Astrocyte (in vitro differentiated cells and primary cell): Measurements from ENCODE around the gene SLC18A3. TPM values are rescaled to one million over a fixed set of nuclear protein-coding genes. Genes with fewer than 3 reads are reported as not detected.

Experiments
- DNase-seq: peaks from one replicate; pipeline ENCODE4 v3.0.0-alpha.2; 2010; ENCODE audit warnings: low read depth
- FAIRE-seq: peaks from 2 replicates; lab custom pipeline; 2011; peaks lifted over from hg19 to GRCh38; lab: Jason Lieb, UNC
- H2AFZ ChIP-seq: 2 replicates; pipeline ENCODE4 v1.6.0; 2012; ENCODE audit warnings: low read depth, low read length, inconsistent platforms
- H3K27ac ChIP-seq: 2 replicates; pipeline ENCODE4 v1.5.1; 2011; ENCODE audit warnings: low read depth, low read length, inconsistent platforms
- H3K27me3 ChIP-seq: 2 replicates; pipeline ENCODE4 v1.6.0; 2011; ENCODE audit warnings: low read length, inconsistent platforms; ENCODE audit not compliant: insufficient read depth
- H3K36me3 ChIP-seq: 2 replicates; pipeline ENCODE4 v1.5.1; 2011; ENCODE audit warnings: low read length, inconsistent platforms; ENCODE audit not compliant: insufficient read depth
- H3K4me1 ChIP-seq: 2 replicates; pipeline ENCODE4 v1.5.1; 2011; ENCODE audit warnings: low read length, inconsistent platforms; ENCODE audit not compliant: insufficient read depth
- H3K4me2 ChIP-seq: 2 replicates; pipeline ENCODE4 v1.6.0; 2012; ENCODE audit warnings: low read length, inconsistent platforms
- H3K4me3 ChIP-seq: 2 replicates; pipeline ENCODE4 v1.5.1; 2011; ENCODE audit warnings: low read depth, mild to moderate bottlenecking, low read length, inconsistent platforms; ENCODE audit not compliant: insufficient read depth
- H3K79me2 ChIP-seq: 2 replicates; pipeline ENCODE4 v1.6.0; 2012; ENCODE audit warnings: mild to moderate bottlenecking, low read length, inconsistent platforms; ENCODE audit not compliant: insufficient read depth
- H3K9ac ChIP-seq: 2 replicates; pipeline ENCODE4 v1.6.0; 2012; ENCODE audit warnings: mild to moderate bottlenecking, low read length, inconsistent platforms
- H3K9me3 ChIP-seq: 2 replicates; pipeline ENCODE4 v1.5.1; 2012; ENCODE audit warnings: low read depth, mild to moderate bottlenecking, low read length, inconsistent platforms; ENCODE audit not compliant: insufficient read depth
- H4K20me1 ChIP-seq: 2 replicates; pipeline ENCODE4 v1.6.0; 2012; ENCODE audit warnings: low read length, inconsistent platforms; ENCODE audit not compliant: insufficient read depth
- H3K27ac Mint-ChIP-seq: one replicate; pipeline ENCODE4 v1.8.0; 2021; ENCODE audit warnings: mild to moderate bottlenecking, mixed read lengths; ENCODE audit not compliant: unreplicated experiment
- H3K27me3 Mint-ChIP-seq: one replicate; pipeline ENCODE4 v1.8.0; 2021; ENCODE audit warnings: low read depth, mixed read lengths; ENCODE audit not compliant: unreplicated experiment
- H3K36me3 Mint-ChIP-seq: one replicate; pipeline ENCODE4 v1.8.0; 2021; ENCODE audit warnings: low read depth, mixed read lengths; ENCODE audit not compliant: unreplicated experiment
- H3K4me1 Mint-ChIP-seq: one replicate; pipeline ENCODE4 v1.8.0; 2021; ENCODE audit warnings: low read depth, mixed read lengths; ENCODE audit not compliant: unreplicated experiment
- H3K4me3 Mint-ChIP-seq: one replicate; pipeline ENCODE4 v1.8.0; 2021; ENCODE audit warnings: mild to moderate bottlenecking, moderate library complexity, mixed read lengths; ENCODE audit not compliant: unreplicated experiment
- H3K9me3 Mint-ChIP-seq: one replicate; pipeline ENCODE4 v1.8.0; 2021; ENCODE audit warnings: mild to moderate bottlenecking, mixed read lengths; ENCODE audit not compliant: unreplicated experiment
- EZH2 ChIP-seq: IDR thresholded peaks from 2 replicates; pipeline ENCODE4 v1.6.1; 2012; ENCODE audit warnings: mild to moderate bottlenecking, low read length, inconsistent platforms; ENCODE audit not compliant: insufficient read depth
- total RNA-seq: library from RNA; stranded (reverse); gene quantifications from 2 replicates; pipeline ENCODE4 v1.2.1, GENCODE V29; 2021
- TF ChIP-seq, protein P1 (sequence below): IDR thresholded peaks from 2 replicates; pipeline ENCODE4 v1.5.1; 2011; ENCODE audit warnings: low read depth, mild to moderate bottlenecking, inconsistent platforms, low read length, moderate library complexity; ENCODE audit not compliant: insufficient read depth

The SLC18A3 gene
- total RNA-seq, 1 donor from 2014 or later: 4.6 TPM

DNA sequence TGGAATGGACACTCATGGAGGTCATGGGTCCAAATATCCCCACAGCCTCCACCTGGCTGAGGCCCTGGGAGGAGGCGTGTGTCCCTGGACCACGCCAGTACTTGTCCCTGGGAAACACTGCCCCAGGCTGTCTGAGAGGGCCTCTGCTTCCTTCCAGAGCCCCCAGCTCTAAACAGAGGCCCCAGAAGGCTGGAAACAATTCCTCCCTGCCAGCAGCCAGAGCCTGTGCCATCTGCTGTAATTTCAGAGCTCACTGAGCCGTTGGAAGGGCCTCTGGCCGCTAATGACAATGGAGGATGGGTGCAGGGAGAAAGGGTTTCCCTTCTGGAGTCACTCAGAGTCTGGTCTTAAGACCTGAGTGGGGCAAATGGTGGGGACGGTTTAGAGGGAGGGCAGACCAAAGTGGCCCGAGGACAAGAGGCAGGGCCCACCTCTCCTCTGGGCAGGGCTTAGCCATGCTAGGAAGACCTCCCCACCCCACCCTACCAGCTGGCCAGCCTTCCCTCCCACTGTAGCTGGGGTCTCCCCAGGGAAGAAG, 10.8 kb downstream of the SLC18A3 start:
- H2AFZ ChIP-seq: no peak overlapping the region
- H3K4me2 ChIP-seq: no peak overlapping the region
- no peak overlapping the region for H3K27ac ChIP-seq
- no peak overlapping the region for H3K4me3 Mint-ChIP-seq
- H3K36me3 ChIP-seq: no peaks in the 10 kb centered on the region
- no peaks in the 10 kb centered on the region for H3K79me2 ChIP-seq
- no peaks in the 10 kb centered on the region for H3K36me3 Mint-ChIP-seq
- no peak overlapping the region for H3K9ac ChIP-seq
- no peak overlapping the region for H3K27ac Mint-ChIP-seq
- no peak for DNase-seq
- FAIRE-seq: no peak
- no peaks in the 10 kb centered on the region for H3K9me3 ChIP-seq
- H4K20me1 ChIP-seq: no peaks in the 10 kb centered on the region
- peaks cover 10% of the 10 kb centered on the region for H3K27me3 ChIP-seq
- no peak for TF ChIP-seq EZH2
- H3K4me1 ChIP-seq: no peaks in the 10 kb centered on the region
- no peak overlapping the region for H3K4me3 ChIP-seq
- H3K9me3 Mint-ChIP-seq: peaks cover 7% of the 10 kb centered on the region
- H3K4me1 Mint-ChIP-seq: peaks cover 2% of the 10 kb centered on the region
- peaks cover 86% of the 10 kb centered on the region for H3K27me3 Mint-ChIP-seq

DNA sequence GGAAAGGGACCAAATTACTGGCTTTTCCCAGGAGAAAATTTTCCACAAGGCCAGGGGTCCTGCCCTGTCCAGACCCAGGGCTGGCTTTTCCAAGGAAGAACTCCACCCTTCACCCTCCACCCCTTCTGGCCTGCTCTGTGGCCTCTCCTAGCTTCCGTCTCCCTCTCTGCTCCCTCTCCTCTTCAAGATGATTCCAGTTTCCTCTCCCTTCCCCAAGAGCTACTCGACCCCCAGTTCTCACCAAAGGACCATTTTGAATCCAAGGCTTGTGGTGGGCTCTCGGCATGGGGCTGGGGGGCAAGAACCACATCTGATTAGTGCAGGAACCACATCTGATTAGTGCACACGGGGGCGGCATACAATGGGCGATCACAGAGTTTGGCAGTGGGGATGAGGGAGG, 11.5 kb downstream of the SLC18A3 start:
- Histone ChIP-seq H3K4me2 (no peak overlapping the region), H3K27ac (no peak overlapping the region), H3K4me1 (no peaks in the 10 kb centered on the region), H3K9me3 (no peaks in the 10 kb centered on the region), H3K9ac (no peak overlapping the region), H3K79me2 (no peaks in the 10 kb centered on the region), H3K4me3 (no peak overlapping the region), H3K36me3 (no peaks in the 10 kb centered on the region), H4K20me1 (no peaks in the 10 kb centered on the region), H2AFZ (no peak overlapping the region), H3K27me3 (peaks cover 10% of the 10 kb centered on the region)
- DNase-seq (no peak), FAIRE-seq (no peak)
- peaks cover 84% of the 10 kb centered on the region for H3K27me3 Mint-ChIP-seq
- no peaks in the 10 kb centered on the region for H3K36me3 Mint-ChIP-seq
- H3K4me3 Mint-ChIP-seq: no peak overlapping the region
- peaks cover 2% of the 10 kb centered on the region for H3K4me1 Mint-ChIP-seq
- H3K9me3 Mint-ChIP-seq: peaks cover 6% of the 10 kb centered on the region
- no peak overlapping the region for H3K27ac Mint-ChIP-seq
- no peak for TF ChIP-seq EZH2
- TF ChIP-seq, protein P1, sequence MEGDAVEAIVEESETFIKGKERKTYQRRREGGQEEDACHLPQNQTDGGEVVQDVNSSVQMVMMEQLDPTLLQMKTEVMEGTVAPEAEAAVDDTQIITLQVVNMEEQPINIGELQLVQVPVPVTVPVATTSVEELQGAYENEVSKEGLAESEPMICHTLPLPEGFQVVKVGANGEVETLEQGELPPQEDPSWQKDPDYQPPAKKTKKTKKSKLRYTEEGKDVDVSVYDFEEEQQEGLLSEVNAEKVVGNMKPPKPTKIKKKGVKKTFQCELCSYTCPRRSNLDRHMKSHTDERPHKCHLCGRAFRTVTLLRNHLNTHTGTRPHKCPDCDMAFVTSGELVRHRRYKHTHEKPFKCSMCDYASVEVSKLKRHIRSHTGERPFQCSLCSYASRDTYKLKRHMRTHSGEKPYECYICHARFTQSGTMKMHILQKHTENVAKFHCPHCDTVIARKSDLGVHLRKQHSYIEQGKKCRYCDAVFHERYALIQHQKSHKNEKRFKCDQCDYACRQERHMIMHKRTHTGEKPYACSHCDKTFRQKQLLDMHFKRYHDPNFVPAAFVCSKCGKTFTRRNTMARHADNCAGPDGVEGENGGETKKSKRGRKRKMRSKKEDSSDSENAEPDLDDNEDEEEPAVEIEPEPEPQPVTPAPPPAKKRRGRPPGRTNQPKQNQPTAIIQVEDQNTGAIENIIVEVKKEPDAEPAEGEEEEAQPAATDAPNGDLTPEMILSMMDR: no peak

DNA sequence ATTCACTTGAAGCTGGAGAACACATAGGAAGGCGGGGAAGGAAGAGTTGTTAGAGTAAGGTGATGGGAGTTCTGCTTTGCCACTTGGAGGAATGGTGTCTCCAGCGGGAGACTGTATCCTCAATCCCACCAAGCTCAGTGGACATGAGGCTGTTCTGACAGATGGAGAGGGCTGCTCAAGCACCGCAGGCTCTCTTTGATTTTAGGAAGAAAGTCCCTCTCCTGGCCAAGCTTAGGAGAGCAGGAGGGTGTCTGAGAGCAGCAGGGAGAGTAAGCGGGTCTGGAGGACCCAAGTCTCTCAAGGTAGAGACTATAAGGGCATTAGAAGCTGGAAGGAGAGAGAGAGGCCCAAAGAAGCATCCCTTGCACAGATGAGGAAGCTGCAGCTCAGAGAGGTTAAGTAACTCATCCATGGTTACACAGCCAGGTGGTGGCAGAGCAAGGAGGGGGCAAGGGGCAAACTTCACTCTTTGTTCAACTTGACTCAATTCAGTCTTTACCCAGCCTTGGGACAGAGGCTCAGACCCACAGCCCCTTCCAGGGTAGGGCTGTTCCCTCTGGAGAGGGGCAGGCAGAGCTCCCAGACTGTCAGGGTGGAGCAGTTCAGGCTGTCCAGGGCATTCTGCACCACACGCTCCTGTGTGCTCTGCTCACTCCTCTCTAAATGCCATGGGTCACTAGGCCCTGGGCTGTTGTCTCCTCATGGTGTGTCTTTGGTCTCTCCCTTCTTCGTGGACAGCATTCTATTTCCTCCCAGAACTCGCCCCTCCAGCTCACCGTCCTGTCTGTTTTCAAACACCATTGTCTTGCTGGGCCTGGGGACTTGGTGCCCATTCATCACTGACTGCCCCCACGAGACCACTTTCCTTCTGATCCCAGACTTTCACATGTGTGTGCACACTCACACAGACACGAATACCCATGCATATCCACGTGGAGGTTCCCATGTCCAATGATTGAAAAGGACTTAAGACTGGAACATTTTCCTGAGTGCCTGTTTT, 12.6 kb downstream of the SLC18A3 start:
- H3K27me3 ChIP-seq: peaks cover 7% of the 10 kb centered on the region
- Mint-ChIP-seq H3K9me3 (peaks cover 4% of the 10 kb centered on the region), H3K36me3 (no peaks in the 10 kb centered on the region), H3K4me1 (no peaks in the 10 kb centered on the region), H3K27ac (no peak overlapping the region), H3K27me3 (peaks cover 78% of the 10 kb centered on the region), H3K4me3 (no peak overlapping the region)
- DNase-seq (no peak), FAIRE-seq (no peak)
- no peak for TF ChIP-seq EZH2
- TF ChIP-seq, protein P1: no peak
- no peaks in the 10 kb centered on the region for H3K79me2 ChIP-seq
- no peak overlapping the region for H3K27ac ChIP-seq
- no peaks in the 10 kb centered on the region for H3K9me3 ChIP-seq
- H3K36me3 ChIP-seq: no peaks in the 10 kb centered on the region
- H3K9ac ChIP-seq: no peak overlapping the region
- no peak overlapping the region for H3K4me2 ChIP-seq
- no peaks in the 10 kb centered on the region for H3K4me1 ChIP-seq
- no peak overlapping the region for H2AFZ ChIP-seq
- no peak overlapping the region for H3K4me3 ChIP-seq
- H4K20me1 ChIP-seq: no peaks in the 10 kb centered on the region
